HG02588 (cell line): Measurements from ENCODE around the gene NRG4.
"Not testable (repeated sequence)": the region's sequence is repeated elsewhere in the genome, so short reads cannot be mapped to it uniquely, and the experiment has no call there.

Source experiments
- ATAC-seq: cut with Tn5 transposase; IDR thresholded peaks from one replicate; pipeline ENCODE4 v1.9.1; 2021; ENCODE audit warnings: mild to moderate bottlenecking, moderate library complexity; ENCODE audit not compliant: unreplicated experiment

NRG4 gene, protein sequence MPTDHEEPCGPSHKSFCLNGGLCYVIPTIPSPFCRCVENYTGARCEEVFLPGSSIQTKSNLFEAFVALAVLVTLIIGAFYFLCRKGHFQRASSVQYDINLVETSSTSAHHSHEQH

DNA sequence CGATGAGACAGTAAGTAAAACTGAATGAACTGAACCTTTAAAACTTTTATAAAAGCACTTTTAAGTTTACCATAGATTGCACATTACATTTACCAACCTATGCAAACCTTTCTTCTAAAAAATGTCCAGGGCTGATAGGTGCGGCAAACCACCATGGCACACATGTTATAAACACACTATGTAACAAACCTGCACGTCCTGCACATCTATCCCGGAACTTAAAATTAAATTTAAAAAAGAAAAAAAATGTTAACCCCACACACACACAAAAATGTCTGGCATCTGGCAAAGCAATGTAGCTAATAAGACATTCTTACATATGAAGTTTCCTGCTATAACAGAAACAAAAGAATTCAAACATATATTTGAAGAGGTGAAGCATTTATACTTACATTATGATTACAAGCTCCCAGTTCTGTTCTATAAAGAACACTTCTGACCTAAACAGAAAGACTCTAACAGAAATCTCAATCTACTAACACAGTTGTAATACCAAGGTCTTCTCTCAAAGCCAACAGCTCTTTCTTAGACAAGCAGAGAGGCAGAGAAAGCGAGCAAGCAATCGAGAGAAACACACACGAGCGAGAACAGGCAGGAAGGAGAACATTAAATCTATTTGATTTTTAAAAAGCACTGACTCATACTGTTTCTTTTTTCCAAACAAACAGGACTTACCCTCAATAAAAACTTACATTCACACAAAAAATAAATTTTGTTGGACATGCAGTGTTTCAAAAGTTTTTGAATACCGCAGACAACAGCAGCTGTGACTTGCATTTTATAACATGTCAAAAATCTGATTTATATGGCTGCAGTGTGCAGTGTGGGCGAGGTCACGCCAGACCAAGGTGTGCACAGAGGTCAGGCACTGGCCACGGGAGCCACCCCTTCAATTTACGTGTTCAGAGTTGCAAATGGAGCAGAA lies at the start of gene NRG4:
TSS of gene NRG4 (minus strand) at position 798 of the 925 bp plus-strand sequence. CDS start 1,194 bp downstream, outside the sequence.
- no peak for ATAC-seq

DNA sequence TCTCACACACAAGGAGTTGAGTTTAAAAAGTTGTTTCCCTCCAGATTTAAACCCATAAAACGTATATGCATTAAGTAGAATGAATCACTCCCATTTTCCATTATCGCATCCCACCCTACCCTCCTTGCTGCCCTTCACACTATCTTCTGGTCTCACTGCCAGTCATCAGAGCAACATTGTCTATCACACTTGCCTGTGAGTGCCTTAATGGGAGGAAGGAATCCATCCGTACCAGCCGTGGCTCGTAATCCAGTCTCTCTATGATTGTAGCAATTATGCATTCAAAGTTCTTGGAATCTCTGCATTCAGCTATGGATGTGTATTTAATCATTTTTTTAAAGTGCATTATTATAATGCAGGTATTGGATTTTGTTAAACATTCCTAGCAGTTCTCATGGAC lies 49.5 kb upstream of the NRG4 start:
- no peak for ATAC-seq

DNA sequence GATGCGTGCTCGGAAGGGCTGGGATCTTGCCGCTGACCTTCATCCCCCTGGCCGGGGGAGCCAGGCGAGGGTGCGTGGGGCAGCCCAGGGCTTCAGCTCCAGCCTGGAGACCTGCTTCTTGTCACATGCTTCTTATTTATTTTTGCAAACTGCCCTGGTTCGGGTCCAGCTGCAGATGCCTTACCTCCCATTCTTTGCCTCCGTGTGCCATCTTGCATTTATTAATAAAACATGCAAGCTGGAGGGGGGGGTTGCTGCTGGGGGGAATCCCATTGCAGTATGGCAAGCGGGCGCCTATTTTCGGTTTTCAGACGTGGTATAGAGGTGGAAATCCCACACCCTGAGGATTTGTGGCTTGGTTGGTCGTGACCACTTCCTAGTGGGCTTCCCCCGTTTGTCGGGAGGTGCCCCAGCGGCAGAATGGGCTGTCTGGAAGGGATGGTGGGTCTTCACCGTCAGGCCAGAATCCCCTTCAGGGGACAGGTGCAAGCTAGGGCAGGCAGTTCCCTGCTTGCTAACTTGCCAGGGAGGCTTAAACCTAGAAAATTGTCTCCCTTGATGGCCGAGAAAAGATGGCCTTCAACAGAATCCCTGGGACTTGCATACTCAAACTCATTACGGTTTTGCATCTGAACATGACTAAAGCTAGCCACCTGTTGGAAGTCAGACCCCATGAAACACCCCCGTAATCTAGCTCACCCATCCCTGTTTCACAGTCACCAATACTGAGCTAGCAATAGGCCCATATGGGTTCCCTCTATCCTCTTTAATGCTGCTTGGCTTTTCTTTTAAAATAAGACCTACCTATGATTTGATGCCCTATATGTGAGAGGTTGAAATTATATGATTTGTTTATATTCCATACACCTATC lies 48.1 kb upstream of the NRG4 start:
- ATAC-seq = peak; percentile 29

DNA sequence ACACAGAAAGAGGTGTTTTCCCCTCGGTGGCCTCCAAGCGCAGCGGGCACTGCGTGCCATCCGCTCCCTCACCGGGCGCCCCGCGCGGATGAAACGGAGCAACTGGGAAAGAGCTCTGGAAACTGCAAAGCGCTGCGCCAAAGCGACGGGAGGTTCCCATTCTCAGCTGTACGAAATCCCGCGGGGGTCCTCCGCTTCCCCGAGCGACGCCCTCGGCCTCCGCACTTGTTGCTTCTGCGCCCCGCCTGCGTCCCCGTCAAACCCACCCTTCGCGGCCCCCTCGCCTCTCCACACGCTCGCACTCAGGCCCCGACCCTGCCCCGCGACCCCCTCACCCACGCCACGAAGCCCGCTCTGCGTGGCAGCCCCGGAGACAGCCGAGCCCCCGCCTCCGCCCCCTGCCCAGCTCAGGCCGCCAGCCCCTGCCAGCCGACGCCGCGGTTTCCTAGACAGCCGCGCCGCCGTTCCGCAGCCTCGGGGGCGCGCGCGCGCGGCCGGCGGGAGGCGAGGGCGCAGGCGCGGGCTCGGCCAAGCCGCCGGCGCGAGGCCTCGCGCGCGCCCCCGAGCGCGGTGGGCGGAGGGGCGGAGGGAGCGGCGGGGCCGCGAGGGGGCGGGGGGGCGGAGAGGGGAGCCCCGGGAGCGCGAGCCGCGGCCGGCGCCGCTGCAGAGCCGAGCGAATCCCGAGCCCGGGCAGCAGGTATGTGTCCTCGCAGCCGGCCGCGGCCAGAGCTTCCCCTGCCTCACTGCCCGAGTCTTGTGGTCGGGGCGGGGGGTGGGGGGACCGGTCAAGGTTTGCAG lies 47.3 kb upstream of the NRG4 start, which contains the start of gene TMEM266:
TSS of gene TMEM266 (plus strand) at position 666 of the 798 bp plus-strand sequence. CDS start 74,279 bp downstream, outside the sequence.
- ATAC-seq = peak; percentile 30

DNA sequence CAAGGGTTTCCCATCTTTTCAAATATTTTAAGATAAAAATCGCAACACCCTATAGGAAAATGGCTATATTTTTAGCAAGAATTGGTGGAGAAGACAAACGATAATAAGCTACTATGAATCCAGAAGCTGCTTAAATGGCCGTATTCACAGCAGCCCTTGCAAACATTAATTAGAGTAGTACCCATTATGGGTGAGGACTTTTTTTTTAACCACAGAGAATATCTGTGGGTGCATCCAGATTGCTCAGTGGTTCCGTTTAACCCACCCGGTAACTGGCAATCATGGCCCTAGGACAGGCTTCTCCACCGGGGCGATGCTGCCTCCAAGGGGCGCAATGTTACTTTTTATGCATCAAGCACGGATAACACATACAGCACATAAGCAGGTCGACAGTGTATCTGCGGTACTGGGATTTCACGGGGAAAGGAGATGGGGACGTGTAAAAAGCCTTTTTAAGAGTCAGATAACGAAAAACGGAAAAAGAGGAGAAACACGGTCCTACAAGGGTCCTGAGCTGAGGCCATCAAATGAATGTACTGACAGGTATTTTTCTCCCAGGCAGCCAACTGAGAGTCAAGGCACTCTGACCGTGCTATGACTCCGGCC lies 46.6 kb upstream of the NRG4 start:
- ATAC-seq = no peak

DNA sequence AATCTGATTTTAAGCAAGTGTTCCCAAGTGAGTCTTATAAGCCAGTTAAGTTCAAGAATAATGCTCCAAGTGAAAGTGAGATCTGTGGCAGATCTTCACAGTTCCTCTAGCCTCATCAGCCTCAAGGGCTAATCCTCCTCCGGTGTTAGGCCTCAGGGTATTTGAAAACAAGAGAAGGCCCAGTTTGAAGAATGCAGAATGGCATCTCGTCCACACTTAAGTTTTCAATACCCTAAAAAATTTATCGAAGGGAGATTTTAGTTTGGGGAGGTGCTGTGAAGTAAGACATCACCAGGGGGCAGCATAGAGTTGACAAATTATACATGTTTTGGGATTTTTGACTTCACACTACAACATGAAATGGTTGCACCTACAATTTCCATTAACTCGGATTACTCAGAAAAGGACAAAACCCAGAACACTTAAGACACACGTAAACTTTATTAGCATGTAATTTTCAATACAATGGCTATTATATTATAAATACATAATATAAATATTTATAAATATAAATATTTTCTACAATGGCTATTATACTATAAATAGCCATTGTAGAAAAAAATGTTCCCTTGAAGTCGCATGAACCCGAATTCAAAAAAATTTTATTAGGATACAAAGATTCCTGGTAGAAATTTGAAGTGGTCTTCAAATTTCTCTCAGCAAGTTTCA lies 45.2 kb upstream of the NRG4 start:
- ATAC-seq = peak; percentile 18

DNA sequence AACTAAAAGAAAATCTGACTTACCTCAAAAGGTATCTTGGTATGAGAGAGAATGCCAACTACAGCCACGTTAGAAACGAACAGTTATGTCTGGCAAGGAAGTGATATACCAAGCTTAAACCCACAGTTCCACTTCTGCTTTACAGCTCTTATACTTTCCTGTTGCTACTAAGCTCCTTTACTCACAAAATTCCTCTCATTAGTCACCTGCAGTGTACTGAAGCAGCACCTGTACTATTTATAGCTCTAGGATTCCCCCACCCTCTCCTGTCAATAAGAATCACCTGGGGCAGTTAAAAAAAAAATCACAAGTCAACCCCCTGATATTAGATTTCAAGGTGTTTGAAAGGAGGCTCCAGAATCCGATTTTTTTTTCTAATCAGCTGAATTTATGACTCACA lies 44.7 kb upstream of the NRG4 start:
- ATAC-seq = peak; percentile 43

DNA sequence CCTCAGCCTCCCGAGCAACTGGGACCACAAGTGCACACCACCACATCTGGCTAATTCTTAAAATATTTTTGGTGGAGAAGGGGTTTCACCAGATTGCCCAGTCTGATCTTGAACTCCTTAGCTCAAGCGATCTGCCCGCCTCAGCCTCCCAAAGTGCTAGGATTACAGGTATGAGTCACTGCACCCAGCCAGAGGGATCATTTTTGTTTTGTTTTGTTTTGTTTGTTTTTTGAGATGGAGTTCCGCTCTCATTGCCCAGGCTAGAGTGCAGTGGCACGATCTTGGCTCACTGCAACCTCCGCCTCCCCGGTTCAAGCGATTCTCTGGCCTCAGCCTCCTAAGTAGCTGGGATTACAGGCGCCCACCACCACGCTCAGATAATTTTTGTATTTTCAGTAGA lies 42.0 kb upstream of the NRG4 start:
- ATAC-seq = not testable (repeated sequence)

DNA sequence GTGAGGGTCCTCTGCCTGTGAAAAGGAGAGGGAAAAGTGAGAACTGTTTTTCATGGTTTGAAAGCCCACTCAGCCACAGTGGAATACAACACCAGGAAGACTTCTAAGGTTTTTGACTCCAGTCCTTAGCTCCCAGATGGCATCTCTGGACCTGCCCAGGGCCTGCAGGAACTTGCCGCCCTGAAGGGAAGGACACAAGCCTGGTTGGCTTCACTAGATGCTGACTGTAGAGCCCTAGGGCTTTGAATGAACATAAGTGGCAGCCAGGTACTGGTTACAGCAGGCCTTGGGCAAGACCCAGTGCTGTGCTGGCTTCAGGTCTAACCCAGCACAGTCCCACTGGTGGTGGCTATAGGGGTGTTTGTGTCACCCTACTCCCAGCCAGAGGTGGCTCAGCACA lies 26.3 kb upstream of the NRG4 start:
- no peak for ATAC-seq

DNA sequence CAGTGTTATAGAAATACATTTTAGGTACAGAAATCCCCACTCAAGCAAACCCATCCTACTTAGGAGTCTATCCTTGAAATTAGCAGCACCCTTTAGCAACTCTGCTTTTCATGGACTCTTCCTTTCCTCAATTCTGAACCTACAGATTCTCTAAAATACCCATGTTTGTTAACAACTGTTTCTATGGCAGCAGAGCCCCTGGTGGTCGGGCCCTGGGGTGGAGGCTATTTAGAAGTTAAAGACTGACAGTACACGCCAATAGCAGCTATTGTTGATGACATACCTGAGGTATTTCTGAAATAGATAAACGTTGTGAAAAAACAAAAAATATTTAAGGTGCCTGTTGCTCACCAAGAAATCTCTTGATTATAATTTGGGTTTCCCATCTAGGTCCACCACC lies 23.4 kb upstream of the NRG4 start:
- ATAC-seq = no peak

DNA sequence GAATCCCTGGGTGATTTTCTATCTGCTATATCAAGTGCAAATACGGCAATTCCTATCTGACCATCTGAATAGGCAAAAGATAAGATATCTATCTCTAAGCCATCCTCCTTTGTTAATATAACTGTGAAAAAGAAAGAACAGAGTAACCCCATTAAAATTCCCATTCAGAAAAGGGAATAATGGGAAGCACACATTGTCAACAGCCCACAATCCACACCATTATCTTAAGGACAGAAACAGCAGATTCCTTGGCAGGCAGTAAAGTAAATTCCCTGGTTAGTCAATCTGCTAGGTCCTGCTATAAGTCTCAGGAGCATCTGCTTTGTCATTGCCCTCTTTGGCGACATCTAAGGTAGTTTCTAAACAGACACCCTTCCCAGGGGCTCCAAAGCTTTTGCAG lies 21.9 kb upstream of the NRG4 start:
- no peak for ATAC-seq

DNA sequence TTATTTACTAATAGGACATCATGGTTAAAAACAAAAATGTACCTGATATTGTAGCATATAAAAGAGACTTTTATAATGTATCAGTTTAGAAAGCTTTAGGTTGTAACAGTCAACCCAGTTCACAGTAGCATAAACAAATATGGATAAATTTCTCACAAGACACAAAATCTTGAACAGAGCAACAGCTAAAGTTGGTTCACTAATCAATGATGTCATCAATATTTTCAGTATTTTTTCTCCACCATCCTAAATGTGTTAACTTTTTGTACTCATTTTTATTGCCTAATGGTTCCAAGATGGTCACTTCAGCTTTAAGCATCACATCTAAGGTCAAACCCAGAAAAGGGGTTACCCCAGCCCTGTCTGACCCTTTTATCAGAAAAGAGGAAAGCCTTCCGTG lies 21.2 kb upstream of the NRG4 start:
- ATAC-seq = no peak

DNA sequence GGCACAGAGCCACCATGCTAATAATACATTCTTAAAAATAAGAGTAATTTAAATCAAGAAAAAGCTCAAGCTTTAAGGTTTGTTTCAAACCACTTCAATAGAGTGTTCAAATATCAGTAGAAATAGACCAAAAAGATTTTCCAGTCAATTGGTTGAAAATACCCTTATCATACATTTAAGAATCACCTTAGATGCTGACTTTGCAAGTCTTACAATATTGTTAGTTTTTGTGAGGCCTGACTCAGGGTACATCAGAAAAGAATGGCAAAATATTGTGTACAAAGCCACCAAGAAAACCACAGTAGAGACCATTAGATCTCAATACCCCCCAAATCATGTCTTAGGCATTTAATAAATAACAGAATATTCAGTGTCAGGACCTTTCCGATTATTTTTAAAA lies 19.8 kb upstream of the NRG4 start:
- no peak for ATAC-seq

DNA sequence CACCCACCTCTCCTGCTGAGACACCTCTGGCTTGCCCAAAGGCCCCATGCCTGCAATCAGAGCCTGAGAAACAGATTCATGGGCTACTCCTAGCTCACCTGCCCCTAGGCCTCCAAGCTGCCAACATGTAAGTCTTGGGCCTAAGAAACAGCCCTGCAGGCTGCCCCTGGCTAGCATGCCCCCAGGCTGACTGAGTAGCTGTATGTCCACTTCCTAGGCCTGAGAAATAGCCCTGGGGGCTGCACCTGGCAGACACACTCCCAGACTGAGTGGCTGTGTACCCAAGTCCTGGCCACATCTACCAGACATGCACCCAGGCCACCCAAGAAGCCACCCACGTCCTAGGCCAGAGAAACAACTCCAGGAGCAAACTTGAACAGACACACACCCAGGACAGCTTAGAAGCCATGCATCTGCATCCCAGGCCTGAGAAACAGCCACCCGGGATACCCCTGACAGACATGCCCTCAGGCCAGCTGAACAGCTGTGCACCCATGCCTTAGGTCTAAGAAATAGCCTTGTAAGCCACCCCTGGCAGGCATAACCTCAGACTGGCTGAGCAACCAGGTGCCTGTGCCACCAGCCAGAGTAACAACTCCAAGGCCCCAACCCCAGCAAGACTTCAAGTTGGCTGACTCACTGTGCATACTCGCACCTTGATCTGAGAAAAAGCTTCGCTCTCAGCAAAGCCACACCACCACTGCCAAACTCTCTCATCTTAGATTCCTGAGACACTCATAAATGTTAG lies 12.0 kb upstream of the NRG4 start:
- ATAC-seq = no peak

DNA sequence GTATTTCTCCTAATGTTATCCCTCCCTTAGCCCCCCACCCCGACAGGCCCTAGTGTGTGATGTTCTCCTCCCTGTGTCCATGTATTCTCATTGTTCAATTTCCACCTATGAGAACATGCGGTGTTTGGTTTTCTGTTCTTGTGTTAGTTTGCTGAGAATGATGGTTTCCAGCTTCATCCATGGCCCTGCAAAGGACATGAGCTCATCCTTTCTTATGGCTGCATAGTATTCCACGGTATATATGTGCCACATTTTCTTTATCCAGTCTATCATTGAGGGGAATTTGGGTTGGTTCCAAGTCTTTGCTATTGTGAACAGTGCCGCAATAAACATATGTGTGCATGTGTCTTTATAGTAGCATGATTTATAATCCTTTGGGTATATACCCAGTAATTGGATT lies 1.2 kb upstream of the NRG4 start:
- not testable (repeated sequence) for ATAC-seq

DNA sequence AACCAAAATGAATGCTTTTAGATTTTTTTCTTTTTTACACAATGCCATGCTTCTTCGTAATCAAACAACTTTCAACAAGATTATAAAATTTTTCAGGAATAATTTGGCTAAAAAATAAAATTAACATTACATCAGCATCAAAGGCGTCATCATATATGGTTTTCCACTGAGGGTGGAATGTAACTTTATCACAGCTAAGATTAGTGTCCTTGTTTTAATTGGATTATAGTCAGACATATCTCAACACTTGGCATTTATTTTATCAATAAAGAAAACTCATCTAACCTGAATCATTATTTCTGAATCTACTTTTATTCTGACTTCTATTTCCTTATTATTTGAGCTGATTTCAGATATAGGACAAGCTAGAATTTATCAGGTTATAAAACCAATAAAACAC lies 1.6 kb downstream of the NRG4 start:
- no peak for ATAC-seq

DNA sequence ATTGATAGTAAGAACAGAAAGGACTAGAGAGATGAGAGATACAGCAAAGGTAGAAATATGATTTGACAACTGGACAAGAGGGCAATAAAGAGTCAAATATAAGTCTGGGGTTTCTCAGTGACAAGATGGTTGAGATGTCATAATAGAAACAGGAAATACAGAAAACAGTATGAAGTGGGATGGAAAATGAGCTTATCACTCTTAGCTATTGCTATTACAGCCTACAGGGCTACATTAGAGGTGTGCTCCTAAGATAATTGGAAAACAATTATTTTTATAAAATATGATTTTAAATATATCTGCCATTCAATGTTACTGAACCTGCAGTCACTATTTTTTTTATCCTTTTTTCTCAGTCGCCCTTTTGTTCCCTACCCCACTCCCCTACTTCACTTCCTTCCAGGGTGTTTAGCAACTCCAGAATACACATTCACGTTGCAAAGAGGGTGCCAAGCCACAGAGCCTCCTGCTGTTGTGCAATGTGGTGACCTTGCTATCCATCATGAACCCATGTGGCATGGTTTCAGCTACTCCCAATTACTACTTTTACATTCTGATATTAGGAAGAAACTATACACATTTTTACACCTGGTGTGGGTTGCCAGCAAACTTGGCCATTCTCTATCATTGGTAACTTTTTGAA lies 6.0 kb downstream of the NRG4 start:
- ATAC-seq = no peak

DNA sequence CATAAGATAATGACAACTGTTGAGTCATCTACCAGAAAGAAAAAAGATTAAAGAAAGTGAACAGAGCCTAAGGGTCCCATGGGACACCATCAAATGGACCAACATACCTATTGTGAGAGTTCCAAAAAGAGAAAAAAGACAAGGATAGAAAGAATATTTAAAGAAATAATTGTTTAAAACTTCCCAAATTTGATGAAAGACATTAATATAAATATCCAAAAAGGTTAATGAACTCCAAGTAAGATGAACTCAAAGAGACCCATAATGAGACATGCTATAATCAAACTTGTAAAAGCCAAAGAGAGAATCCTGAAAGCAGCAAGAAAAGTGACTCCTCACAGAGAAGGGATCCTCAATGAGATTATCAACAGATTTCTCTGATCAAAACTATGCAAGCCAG lies 8.9 kb downstream of the NRG4 start:
- ATAC-seq = no peak
